Upper lobe of left lung (tissue), 6 donors: ENCODE data around the gene SLCO3A1. TPM values are rescaled to one million over a fixed set of nuclear protein-coding genes. Genes with fewer than 3 reads are reported as not detected.

Experiments used
- ATAC-seq, 2 donors: fragments of 200-7000 bp; cut with Tn5 transposase; one replicate each; pipeline ENCODE4 v1.9.1; 2022; ENCODE audit warnings: mild to moderate bottlenecking in 2 of 2, moderate library complexity in 2 of 2; ENCODE audit not compliant: low FRiP score in 2 of 2
- DNase-seq, 2 donors: peaks; one replicate each; pipeline ENCODE4 v3.0.0-alpha.2; 2019 to 2020
- H3K27ac ChIP-seq, 4 donors: fragments of 200-600 bp; sonication (generic); one replicate each; pipeline ENCODE4 v1.5.1; 2016 to 2019
- H3K27me3 ChIP-seq, 4 donors: fragments of 200-600 bp; sonication (generic); one replicate each; pipeline ENCODE4 v1.5.1; 2017 to 2019
- H3K36me3 ChIP-seq, 4 donors: fragments of 200-600 bp; sonication (generic); one replicate each; pipeline ENCODE4 v1.5.1; 2016 to 2019
- H3K4me1 ChIP-seq, 4 donors: fragments of 200-600 bp; sonication (generic); one replicate each; pipeline ENCODE4 v1.5.1; 2018 to 2019
- H3K4me3 ChIP-seq, 4 donors: fragments of 200-600 bp; sonication (generic); one replicate each; pipeline ENCODE4 v1.5.1; 2017 to 2019; ENCODE audit warnings: mild to moderate bottlenecking in 2 of 4, moderate library complexity in 1 of 4
- H3K9me3 ChIP-seq, 4 donors: fragments of 200-600 bp; sonication (generic); one replicate each; pipeline ENCODE4 v1.5.1; 2018 to 2019
- CTCF ChIP-seq, 6 experiments: fragments of 450-650 bp in 4 of 6; fragments of 200-600 bp in 2 of 6; sonication (generic) in 2 of 6; IDR thresholded peaks; one replicate each; pipeline ENCODE4 v1.5.1; 2016 to 2019; ENCODE audit warnings: antibody characterized with exemption in 6 of 6
- EP300 ChIP-seq, 4 donors: sonication (generic); formaldehyde crosslinking; IDR thresholded peaks; one replicate each; pipeline ENCODE4 v1.5.1; 2017; ENCODE audit warnings: antibody characterized with exemption in 4 of 4, control low read depth in 2 of 4
- POLR2A ChIP-seq, 4 donors: fragments of 450-650 bp; IDR thresholded peaks; one replicate each; pipeline ENCODE4 v1.5.1; 2016 to 2017; ENCODE audit warnings: antibody characterized with exemption in 4 of 4, mild to moderate bottlenecking in 2 of 4
- POLR2AphosphoS5 ChIP-seq, 2 donors: sonication (generic); formaldehyde crosslinking; IDR thresholded peaks; one replicate each; pipeline ENCODE4 v1.5.1; 2017; ENCODE audit warnings: antibody characterized with exemption in 2 of 2
- WGBS, 2 donors: methylation state at CpG; one replicate each; pipeline ENCODE4 v1.1.5; 2017 to 2018; 5-methylcytosine and 5-hydroxymethylcytosine counted together
- total RNA-seq, 6 donors: library from RNA; depleted of rRNA in 4 of 6; stranded (reverse); fragments of >200 nt in 4 of 6; gene quantifications; one replicate each; pipeline versions ENCODE4 v1.1.0 to v1.2.1, GENCODE V29; 2016 to 2021
- donor health status: DM: no; HTN: no; CAD: no; lungs with moderate emphysema.
- donor health status: DM: no; HTN: yes; CAD: no; lungs with severe emphysema.

Gene SLCO3A1
- total RNA-seq, 6 donors from 2014 or later: 29.3 to 56.6 (median 46.7) TPM

DNA sequence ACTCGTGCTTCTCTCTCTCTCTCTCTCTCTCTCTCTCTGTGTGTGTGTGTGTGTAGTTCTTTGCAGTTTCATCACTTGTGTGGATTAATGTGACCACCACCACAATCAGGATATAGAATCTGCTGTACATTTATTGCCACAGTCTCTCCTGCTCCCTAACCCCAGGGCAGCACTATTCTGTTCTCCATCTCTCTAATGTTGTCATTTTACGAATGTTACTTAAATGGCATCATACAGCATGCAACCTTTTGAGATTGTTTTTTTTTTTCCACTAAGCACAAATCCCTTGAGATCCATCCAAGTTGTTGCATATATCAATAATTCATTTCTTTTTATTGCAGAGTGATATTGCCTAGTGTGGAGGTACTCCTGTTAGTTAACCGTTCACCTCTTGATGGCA lies 26.9 kb downstream of the SLCO3A1 start:
- ATAC-seq (no peak), DNase-seq (no peak)
- Histone ChIP-seq H3K4me1 (peaks cover 0 to 13% (median 10%) of the 10 kb centered on the region in 4 donors), H3K27ac (no peak overlapping the region), H3K4me3 (no peak overlapping the region), H3K36me3 (no peaks in the 10 kb centered on the region), H3K9me3 (no peaks in the 10 kb centered on the region), H3K27me3 (no peaks in the 10 kb centered on the region)
- 85 to 86% methylated on average over 3 of the region's 3 CpGs for WGBS, 2 donors
- TF ChIP-seq CTCF (IDR thresholded peaks at IDR 0.05): no peak
- TF ChIP-seq POLR2A (IDR thresholded peaks at IDR 0.05): no peak
- no peak for TF ChIP-seq POLR2AphosphoS5 (IDR thresholded peaks at IDR 0.05)
- no peak for TF ChIP-seq EP300 (IDR thresholded peaks at IDR 0.05)

DNA sequence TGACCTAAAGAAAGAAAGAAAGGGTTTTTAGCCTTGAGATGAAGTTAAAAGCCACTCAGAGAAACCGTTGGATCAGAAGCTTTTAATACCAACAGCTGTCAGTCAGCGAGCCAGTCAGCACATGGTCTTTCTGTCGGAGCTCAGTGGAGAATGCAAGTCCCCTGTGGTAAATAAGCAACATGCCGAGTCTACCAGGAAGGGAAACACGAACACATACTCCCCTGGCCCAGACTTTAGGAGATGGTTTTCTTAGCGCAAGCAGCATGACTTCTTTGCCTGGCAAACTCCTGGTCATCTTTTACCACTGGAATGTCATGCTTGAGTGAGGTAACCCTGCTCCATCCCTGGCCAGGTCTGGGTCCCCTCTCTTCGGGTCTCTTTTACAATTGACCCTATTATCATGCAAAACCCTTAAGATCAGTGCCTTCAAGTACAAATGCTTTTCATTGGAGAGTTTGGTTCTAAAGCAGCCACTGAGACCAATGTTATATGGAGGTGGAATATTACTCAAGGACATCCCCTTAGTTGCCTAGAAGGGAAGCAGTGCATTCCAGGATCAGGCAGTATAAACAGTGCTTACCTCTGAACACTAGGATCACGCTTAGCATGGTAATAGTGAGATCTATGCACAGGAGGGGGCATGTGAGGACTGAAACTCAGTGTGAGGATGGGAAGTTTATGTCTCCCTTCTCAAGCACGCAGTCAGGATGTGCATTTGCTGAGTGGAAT lies 28.2 kb downstream of the SLCO3A1 start:
- H3K36me3 ChIP-seq: no peaks in the 10 kb centered on the region
- ATAC-seq: no peak
- WGBS, 2 donors: 84 to 86% methylated on average over 9 of the region's 9 CpGs
- no peak for TF ChIP-seq EP300 (IDR thresholded peaks at IDR 0.05)
- no peak for TF ChIP-seq POLR2AphosphoS5 (IDR thresholded peaks at IDR 0.05)
- TF ChIP-seq POLR2A (IDR thresholded peaks at IDR 0.05): no peak
- no peak for TF ChIP-seq CTCF (IDR thresholded peaks at IDR 0.05)
- DNase-seq: no peak
- no peaks in the 10 kb centered on the region for H3K27me3 ChIP-seq
- peaks cover under 1 to 17% (median 12%) of the 10 kb centered on the region in 4 donors for H3K4me1 ChIP-seq
- H3K9me3 ChIP-seq: no peaks in the 10 kb centered on the region
- no peak overlapping the region for H3K4me3 ChIP-seq
- no peak overlapping the region for H3K27ac ChIP-seq

DNA sequence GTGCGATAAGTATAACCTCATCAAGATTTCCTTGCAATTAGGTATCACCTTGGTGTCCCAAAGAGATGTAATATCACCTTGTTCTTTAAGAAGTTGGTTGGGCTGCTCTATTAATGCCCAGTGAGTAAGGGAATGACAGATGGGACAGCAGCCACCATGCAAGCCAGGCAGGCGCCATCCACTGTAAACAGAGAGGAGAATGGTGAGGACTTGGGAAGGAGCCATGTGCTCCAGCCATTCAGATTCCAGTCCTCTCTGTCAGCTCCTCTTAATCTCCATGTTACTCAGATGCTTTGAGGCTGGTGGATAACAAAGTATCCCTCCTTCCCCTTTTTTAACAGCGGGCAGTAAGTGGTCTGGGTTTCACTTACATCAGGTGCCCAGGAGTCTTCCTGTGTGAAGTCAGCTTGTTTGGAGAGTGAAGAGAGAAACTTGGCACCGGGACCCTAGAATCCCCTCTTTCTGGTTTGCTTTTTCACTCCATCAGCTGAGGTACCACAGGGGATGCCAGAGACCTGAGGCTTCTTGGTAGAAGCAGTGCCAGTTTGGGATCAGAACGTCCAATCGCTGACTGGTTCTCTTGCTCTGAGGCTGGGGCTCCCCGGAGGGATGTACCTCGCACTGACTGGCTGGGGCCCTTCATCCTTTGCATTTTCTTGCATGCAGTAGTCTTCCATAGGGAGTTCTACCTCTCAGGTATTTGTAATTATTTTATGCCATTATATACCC lies 29.5 kb downstream of the SLCO3A1 start:
- no peak for ATAC-seq
- 63 to 66% methylated on average over 8 of the region's 8 CpGs for WGBS, 2 donors
- peaks cover 13 to 28% (median 22%) of the 10 kb centered on the region in 4 donors for H3K4me1 ChIP-seq

DNA sequence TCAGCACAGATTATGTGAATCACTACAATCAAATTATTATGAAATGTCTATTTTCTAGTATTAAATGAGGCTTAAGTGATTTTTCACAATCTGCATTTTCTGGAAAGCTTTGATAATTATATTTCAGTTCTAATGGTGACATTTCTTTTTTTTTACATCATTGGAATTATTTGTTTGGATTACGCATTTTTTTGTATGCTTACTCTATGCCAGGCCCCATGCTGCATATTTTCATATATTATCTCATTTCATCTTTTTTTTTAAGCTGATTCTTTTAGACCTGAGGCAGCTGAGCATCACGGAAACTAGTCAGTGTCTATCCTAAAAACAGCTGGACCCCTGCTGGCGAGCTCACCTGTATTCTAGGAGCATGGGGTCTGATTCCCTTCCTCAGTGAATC lies 31.1 kb downstream of the SLCO3A1 start:
- no peak for ATAC-seq
- H3K4me1 ChIP-seq: peaks cover 17 to 35% (median 26%) of the 10 kb centered on the region in 4 donors
- 71 to 84% methylated on average over 3 of the region's 3 CpGs for WGBS, 2 donors

More for the DNA sequence above, 29.5 kb downstream of the SLCO3A1 start:
- Histone ChIP-seq H3K4me3 (no peak overlapping the region), H3K27me3 (no peaks in the 10 kb centered on the region), H3K9me3 (no peaks in the 10 kb centered on the region), H3K27ac (no peak overlapping the region), H3K36me3 (no peaks in the 10 kb centered on the region)
- DNase-seq: no peak
- TF ChIP-seq POLR2A (IDR thresholded peaks at IDR 0.05): no peak
- no peak for TF ChIP-seq EP300 (IDR thresholded peaks at IDR 0.05)
- TF ChIP-seq CTCF (IDR thresholded peaks at IDR 0.05): no peak
- no peak for TF ChIP-seq POLR2AphosphoS5 (IDR thresholded peaks at IDR 0.05)

DNA sequence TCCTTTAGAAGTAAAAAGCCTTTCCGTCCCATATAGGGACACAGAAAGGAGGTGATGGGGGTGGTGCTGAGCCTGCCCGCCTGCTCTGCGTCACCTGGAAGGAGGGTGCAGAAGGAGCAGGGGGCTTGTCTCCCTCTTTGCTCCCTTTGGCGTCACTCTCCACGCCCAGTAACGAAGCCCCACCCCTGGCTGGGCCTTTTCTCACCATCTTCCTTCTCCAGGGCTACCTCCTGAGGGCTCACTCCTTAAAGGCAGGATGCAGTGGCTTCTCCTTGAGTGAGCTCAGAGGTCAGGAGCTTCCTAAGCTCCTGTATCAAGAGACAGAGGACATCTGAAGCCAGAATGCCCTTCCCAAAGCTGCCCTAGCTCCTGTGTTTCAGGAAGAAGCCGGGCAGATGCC lies 31.5 kb downstream of the SLCO3A1 start:
- 77 to 83% methylated on average over 5 to 7 of the region's 7 CpGs for WGBS, 2 donors
- TF ChIP-seq POLR2AphosphoS5 (IDR thresholded peaks at IDR 0.05) (no peak), POLR2A (IDR thresholded peaks at IDR 0.05) (no peak), CTCF (IDR thresholded peaks at IDR 0.05) (no peak), EP300 (IDR thresholded peaks at IDR 0.05) (no peak)
- H3K4me1 ChIP-seq: peaks cover 17 to 35% (median 26%) of the 10 kb centered on the region in 4 donors
- ATAC-seq (no peak), DNase-seq (no peak)
- H3K36me3 ChIP-seq: no peaks in the 10 kb centered on the region
- H3K4me3 ChIP-seq: no peak overlapping the region
- no peak overlapping the region for H3K27ac ChIP-seq
- no peaks in the 10 kb centered on the region for H3K9me3 ChIP-seq
- H3K27me3 ChIP-seq: no peaks in the 10 kb centered on the region

More for the DNA sequence above, 31.1 kb downstream of the SLCO3A1 start:
- TF ChIP-seq POLR2AphosphoS5 (IDR thresholded peaks at IDR 0.05): no peak
- no peak for TF ChIP-seq POLR2A (IDR thresholded peaks at IDR 0.05)
- no peaks in the 10 kb centered on the region for H3K27me3 ChIP-seq
- H3K4me3 ChIP-seq: no peak overlapping the region
- no peaks in the 10 kb centered on the region for H3K36me3 ChIP-seq
- no peaks in the 10 kb centered on the region for H3K9me3 ChIP-seq
- DNase-seq: no peak
- no peak overlapping the region for H3K27ac ChIP-seq
